ENCODE data around the gene PARN. TPM values are rescaled to one million over a fixed set of nuclear protein-coding genes. Genes with fewer than 3 reads are reported as not detected.

The PARN gene
- total and polyA plus RNA-seq, 2 of the 8 experiments (the other 6 are each of a cell fraction or from before 2014, with no cell fraction given) = 24.5 to 44.6 TPM

GRCh38 chr16:14511800-14512135 lies 118.3 kb downstream of the PARN start (continued):
- no peak for TF ChIP-seq SAP30 (IDR thresholded peaks at IDR 0.05; ENCODE audit: insufficient read depth, insufficient replicate concordance, low read length)
- no peak for TF ChIP-seq CTBP2 (IDR thresholded peaks at IDR 0.05; ENCODE audit: borderline replicate concordance, insufficient read depth, insufficient read length, low read length)
- no peak for TF ChIP-seq SP2 (IDR thresholded peaks at IDR 0.05; ENCODE audit: low read length)
- no peak for TF ChIP-seq TAF7 (optimal IDR thresholded peaks at IDR 0.05; ENCODE audit: borderline replicate concordance, low read depth, low read length)
